ENCODE measurements around the gene TMEM9B. TPM values are rescaled to one million over a fixed set of nuclear protein-coding genes. Genes with fewer than 3 reads are reported as not detected.

The TMEM9B gene
- total and polyA plus RNA-seq, 4 donors = 35.3 to 55.9 (median 44.7) TPM

- 59 to 73% methylated on average over 6 of the region's 6 CpGs for WGBS, 2 donors
- ATAC-seq (ENCODE audit: insufficient read depth, low FRiP score) = no peak
- no peak for TF ChIP-seq CTCF (IDR thresholded peaks at IDR 0.05; ENCODE audit: control extremely low read depth, extremely low read depth)
- peaks cover 0 to 22% (median 21%) of the 10 kb centered on the region in 3 donors for H3K27me3 ChIP-seq (ENCODE audit: control insufficient read depth in 3 of 3, insufficient read depth in 3 of 3, low read length in 2 of 3)
- peaks cover 0 to 2% (median 0%) of the 10 kb centered on the region in 4 donors for H3K9me3 ChIP-seq (ENCODE audit: control insufficient read depth in 4 of 4, insufficient read depth in 3 of 4, low read length in 3 of 4)
- H3K4me3 ChIP-seq = no peak overlapping the region
- peaks cover 0 to 15% (median 3%) of the 10 kb centered on the region in 5 donors for H3K4me1 ChIP-seq (ENCODE audit: control insufficient read depth in 5 of 5, insufficient read depth in 5 of 5, low read length in 5 of 5)
- H3K36me3 ChIP-seq (ENCODE audit: control insufficient read depth in 4 of 4, insufficient read depth in 4 of 4, low read length in 4 of 4) = no peaks in the 10 kb centered on the region
- H3K27ac ChIP-seq (ENCODE audit: low read depth in 1 of 2, low read length in 1 of 2) = no peak overlapping the region
- no peak overlapping the region for H3K9ac ChIP-seq (ENCODE audit: insufficient read depth in 1 of 2, low read length in 2 of 2)
- no peak for DNase-seq
Measured at GRCh38 chr11:9001736-9002135, 37.5 kb upstream of the TMEM9B start.

GRCh38 chr11:8998017-8998416 is 33.8 kb upstream of the TMEM9B start:
- Histone ChIP-seq H3K9me3 (ENCODE audit: control insufficient read depth in 4 of 4, insufficient read depth in 3 of 4, low read length in 3 of 4) (no peaks in the 10 kb centered on the region), H3K4me1 (ENCODE audit: control insufficient read depth in 5 of 5, insufficient read depth in 5 of 5, low read length in 5 of 5) (peaks cover 0 to 2% (median 0%) of the 10 kb centered on the region in 5 donors), H3K9ac (ENCODE audit: insufficient read depth in 1 of 2, low read length in 2 of 2) (no peak overlapping the region), H3K4me3 (no peak overlapping the region), H3K27me3 (ENCODE audit: control insufficient read depth in 3 of 3, insufficient read depth in 3 of 3, low read length in 2 of 3) (peaks cover 0 to 13% (median 5%) of the 10 kb centered on the region in 3 donors), H3K27ac (ENCODE audit: low read depth in 1 of 2, low read length in 1 of 2) (no peak overlapping the region), H3K36me3 (ENCODE audit: control insufficient read depth in 4 of 4, insufficient read depth in 4 of 4, low read length in 4 of 4) (no peaks in the 10 kb centered on the region)
- WGBS, 2 donors = 93% methylated on average over 2 of the region's 2 CpGs
- DNase-seq (no peak), ATAC-seq (ENCODE audit: insufficient read depth, low FRiP score) (no peak)
- TF ChIP-seq CTCF (IDR thresholded peaks at IDR 0.05; ENCODE audit: control extremely low read depth, extremely low read depth) = no peak

GRCh38 chr11:8997451-8997850 is 33.2 kb upstream of the TMEM9B start:
- no peak for ATAC-seq (ENCODE audit: insufficient read depth, low FRiP score)
- TF ChIP-seq CTCF (IDR thresholded peaks at IDR 0.05; ENCODE audit: control extremely low read depth, extremely low read depth) = no peak
- Histone ChIP-seq H3K4me1 (ENCODE audit: control insufficient read depth in 5 of 5, insufficient read depth in 5 of 5, low read length in 5 of 5) (no peaks in the 10 kb centered on the region), H3K9ac (ENCODE audit: insufficient read depth in 1 of 2, low read length in 2 of 2) (no peak overlapping the region), H3K36me3 (ENCODE audit: control insufficient read depth in 4 of 4, insufficient read depth in 4 of 4, low read length in 4 of 4) (no peaks in the 10 kb centered on the region), H3K27me3 (ENCODE audit: control insufficient read depth in 3 of 3, insufficient read depth in 3 of 3, low read length in 2 of 3) (peaks cover 0 to 8% (median under 1%) of the 10 kb centered on the region in 3 donors), H3K9me3 (ENCODE audit: control insufficient read depth in 4 of 4, insufficient read depth in 3 of 4, low read length in 3 of 4) (no peaks in the 10 kb centered on the region), H3K4me3 (no peak overlapping the region), H3K27ac (ENCODE audit: low read depth in 1 of 2, low read length in 1 of 2) (no peak overlapping the region)
- WGBS, 2 donors = 78 to 82% methylated on average over 3 of the region's 3 CpGs
- DNase-seq = no peak

- Histone ChIP-seq H3K36me3 (ENCODE audit: control insufficient read depth in 4 of 4, insufficient read depth in 4 of 4, low read length in 4 of 4) (no peaks in the 10 kb centered on the region), H3K27me3 (ENCODE audit: control insufficient read depth in 3 of 3, insufficient read depth in 3 of 3, low read length in 2 of 3) (no peaks in the 10 kb centered on the region), H3K27ac (ENCODE audit: low read depth in 1 of 2, low read length in 1 of 2) (no peak overlapping the region), H3K9ac (ENCODE audit: insufficient read depth in 1 of 2, low read length in 2 of 2) (no peak overlapping the region), H3K4me1 (ENCODE audit: control insufficient read depth in 5 of 5, insufficient read depth in 5 of 5, low read length in 5 of 5) (no peaks in the 10 kb centered on the region), H3K4me3 (no peak overlapping the region), H3K9me3 (ENCODE audit: control insufficient read depth in 4 of 4, insufficient read depth in 3 of 4, low read length in 3 of 4) (no peaks in the 10 kb centered on the region)
- ATAC-seq (ENCODE audit: insufficient read depth, low FRiP score) = no peak
- no peak for DNase-seq
- no peak for TF ChIP-seq CTCF (IDR thresholded peaks at IDR 0.05; ENCODE audit: control extremely low read depth, extremely low read depth)
- WGBS, 2 donors = 58 to 75% methylated on average over 1 of the region's 1 CpG
Measured at GRCh38 chr11:8989453-8989852, 25.2 kb upstream of the TMEM9B start.

All from lung (tissue), 12 donors.